ENCODE measurements around the gene SDK2.

DNA sequence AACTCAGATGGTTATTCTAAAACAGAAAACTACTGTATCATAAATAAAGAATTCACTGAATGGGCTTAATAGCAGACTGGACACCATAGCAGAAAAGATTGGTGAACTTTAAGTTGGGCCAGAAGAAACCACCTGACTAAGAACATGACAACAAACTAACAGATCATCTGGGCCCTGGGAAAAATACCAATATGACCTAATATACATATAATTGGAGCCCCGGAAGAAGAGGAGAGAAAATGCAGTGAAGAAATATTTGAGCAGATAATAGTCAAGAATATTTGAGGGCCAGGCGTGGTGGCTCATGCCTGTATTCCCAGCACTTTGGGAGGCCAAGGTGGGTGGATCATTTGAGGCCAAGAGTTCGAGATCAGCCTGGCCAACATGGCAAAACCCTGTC is 25.5 kb upstream of the SDK2 start:
- TF ChIP-seq POLR2A (IDR thresholded peaks at IDR 0.05): no peak
- TF ChIP-seq, protein P1, sequence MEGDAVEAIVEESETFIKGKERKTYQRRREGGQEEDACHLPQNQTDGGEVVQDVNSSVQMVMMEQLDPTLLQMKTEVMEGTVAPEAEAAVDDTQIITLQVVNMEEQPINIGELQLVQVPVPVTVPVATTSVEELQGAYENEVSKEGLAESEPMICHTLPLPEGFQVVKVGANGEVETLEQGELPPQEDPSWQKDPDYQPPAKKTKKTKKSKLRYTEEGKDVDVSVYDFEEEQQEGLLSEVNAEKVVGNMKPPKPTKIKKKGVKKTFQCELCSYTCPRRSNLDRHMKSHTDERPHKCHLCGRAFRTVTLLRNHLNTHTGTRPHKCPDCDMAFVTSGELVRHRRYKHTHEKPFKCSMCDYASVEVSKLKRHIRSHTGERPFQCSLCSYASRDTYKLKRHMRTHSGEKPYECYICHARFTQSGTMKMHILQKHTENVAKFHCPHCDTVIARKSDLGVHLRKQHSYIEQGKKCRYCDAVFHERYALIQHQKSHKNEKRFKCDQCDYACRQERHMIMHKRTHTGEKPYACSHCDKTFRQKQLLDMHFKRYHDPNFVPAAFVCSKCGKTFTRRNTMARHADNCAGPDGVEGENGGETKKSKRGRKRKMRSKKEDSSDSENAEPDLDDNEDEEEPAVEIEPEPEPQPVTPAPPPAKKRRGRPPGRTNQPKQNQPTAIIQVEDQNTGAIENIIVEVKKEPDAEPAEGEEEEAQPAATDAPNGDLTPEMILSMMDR (IDR thresholded peaks at IDR 0.05): no peak

Data from Peyer's patch (tissue), 4 donors.